Lung (tissue), 12 donors: ENCODE measurements around the gene C6orf62. TPM values are rescaled to one million over a fixed set of nuclear protein-coding genes. Genes with fewer than 3 reads are reported as not detected.

ENCODE experiments used
- ATAC-seq: fragments of 200-7000 bp; cut with Tn5 transposase; one replicate; pipeline ENCODE4 v1.9.1; 2020; ENCODE audit warnings: moderate number of reproducible peaks; ENCODE audit not compliant: insufficient read depth, low FRiP score
- DNase-seq, 3 donors: peaks; one replicate each; pipeline ENCODE4 v3.0.0-alpha.2; 2013 to 2017
- H3K27ac ChIP-seq, 2 donors: one replicate each; pipeline ENCODE4 v1.5.1; 2013; ENCODE audit warnings: mild to moderate bottlenecking in 2 of 2, moderate library complexity in 2 of 2, control low read depth in 1 of 2, inconsistent platforms in 1 of 2, low read depth in 1 of 2, low read length in 1 of 2
- H3K27me3 ChIP-seq, 3 donors: one replicate each; pipeline ENCODE4 v1.5.1; 2013; ENCODE audit warnings: low read length in 2 of 3; ENCODE audit not compliant: control insufficient read depth in 3 of 3, insufficient read depth in 3 of 3
- H3K36me3 ChIP-seq, 4 donors: one replicate each; pipeline ENCODE4 v1.5.1; 2013; ENCODE audit warnings: low read length in 4 of 4, mild to moderate bottlenecking in 1 of 4, moderate library complexity in 1 of 4; ENCODE audit not compliant: control insufficient read depth in 4 of 4, insufficient read depth in 4 of 4
- H3K4me1 ChIP-seq, 5 donors: one replicate each; pipeline ENCODE4 v1.5.1; 2013; ENCODE audit warnings: low read length in 5 of 5, mild to moderate bottlenecking in 2 of 5, moderate library complexity in 1 of 5; ENCODE audit not compliant: control insufficient read depth in 5 of 5, insufficient read depth in 5 of 5
- H3K4me3 ChIP-seq: one replicate; pipeline ENCODE4 v1.5.1; 2013; ENCODE audit warnings: mild to moderate bottlenecking, control low read depth, moderate library complexity
- H3K9ac ChIP-seq, 2 donors: one replicate each; pipeline ENCODE4 v1.5.1; 2013; ENCODE audit warnings: low read length in 2 of 2, control low read depth in 1 of 2; ENCODE audit not compliant: insufficient read depth in 1 of 2
- H3K9me3 ChIP-seq, 4 donors: one replicate each; pipeline ENCODE4 v1.5.1; 2013; ENCODE audit warnings: low read length in 3 of 4, mild to moderate bottlenecking in 1 of 4, moderate library complexity in 1 of 4; ENCODE audit not compliant: control insufficient read depth in 4 of 4, insufficient read depth in 3 of 4
- WGBS, 2 donors: extraction: QIAGEN DNeasy Blood & Tissue Kit; methylation state at CpG; one replicate each; pipeline ENCODE4 v1.1.7; 2013; 5-methylcytosine and 5-hydroxymethylcytosine counted together
- polyA plus RNA-seq, 2 donors: library from polyadenylated mRNA; stranded (reverse); fragments of 200-250 nt; gene quantifications; one replicate each; pipeline ENCODE4 v1.2.1, GENCODE V29; 2013
- total RNA-seq, 2 donors: library from RNA; depleted of rRNA in 1 of 2; stranded (reverse); fragments of >200 nt in 1 of 2; gene quantifications; one replicate each; pipeline ENCODE4 v1.2.1, GENCODE V29; 2014 to 2021
- TF ChIP-seq, protein P1 (sequence below): IDR thresholded peaks from 2 replicates; pipeline ENCODE4 v1.5.1; 2012; ENCODE audit warnings: mild to moderate bottlenecking; ENCODE audit errors: control extremely low read depth, extremely low read depth
- donor health status: control.
- donor health status: control.
- donor health status: Bipolar disorder and iron deficiency.
- donor health status: healthy.
- donor health status: DM: yes; HTN: yes; CAD: no.

Gene C6orf62
- total and polyA plus RNA-seq, 4 donors, result 71.8 to 123 (median 80.1) TPM

DNA sequence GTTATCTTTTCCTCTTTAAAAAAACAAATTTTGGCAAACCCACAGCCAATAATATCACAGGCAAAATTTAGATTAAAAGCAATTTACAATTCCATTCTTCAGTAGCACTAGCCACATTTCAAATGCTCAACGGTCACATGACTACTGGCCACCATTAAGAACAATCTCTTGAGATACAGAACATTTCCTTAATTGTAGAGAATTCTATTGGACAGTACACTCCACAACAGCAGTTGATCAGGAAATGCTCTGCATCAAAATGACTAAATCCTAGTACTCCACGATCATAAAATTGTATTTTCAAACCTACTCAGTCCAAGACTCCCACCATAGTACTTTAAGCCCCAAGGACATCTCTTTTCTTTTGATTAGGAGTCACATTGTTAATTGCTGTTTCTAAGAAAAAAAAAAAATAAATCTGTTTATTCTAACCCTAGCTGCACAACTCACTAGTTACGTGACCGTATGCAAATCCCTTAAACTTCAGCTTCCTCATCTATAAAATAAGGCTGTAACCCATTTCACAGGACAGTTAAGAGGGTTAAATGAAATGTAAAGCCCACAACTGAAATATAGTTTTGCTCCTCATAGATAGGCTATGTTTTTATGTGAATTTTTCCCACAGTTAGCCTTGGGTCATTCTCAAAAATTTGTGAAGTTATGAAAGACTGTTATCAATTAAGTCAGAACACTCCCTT, 9.8 kb downstream of the C6orf62 start:
- no peak for DNase-seq
- Histone ChIP-seq H3K9ac (no peak overlapping the region), H3K4me1 (peaks cover 0 to 4% (median 0%) of the 10 kb centered on the region in 5 donors), H3K4me3 (no peak overlapping the region), H3K9me3 (no peaks in the 10 kb centered on the region), H3K27me3 (no peaks in the 10 kb centered on the region), H3K27ac (no peak overlapping the region), H3K36me3 (peaks cover 28 to 69% (median 45%) of the 10 kb centered on the region in 4 donors)
- 85 to 89% methylated on average over 4 of the region's 4 CpGs for WGBS, 2 donors
- no peak for ATAC-seq
- TF ChIP-seq, protein P1, sequence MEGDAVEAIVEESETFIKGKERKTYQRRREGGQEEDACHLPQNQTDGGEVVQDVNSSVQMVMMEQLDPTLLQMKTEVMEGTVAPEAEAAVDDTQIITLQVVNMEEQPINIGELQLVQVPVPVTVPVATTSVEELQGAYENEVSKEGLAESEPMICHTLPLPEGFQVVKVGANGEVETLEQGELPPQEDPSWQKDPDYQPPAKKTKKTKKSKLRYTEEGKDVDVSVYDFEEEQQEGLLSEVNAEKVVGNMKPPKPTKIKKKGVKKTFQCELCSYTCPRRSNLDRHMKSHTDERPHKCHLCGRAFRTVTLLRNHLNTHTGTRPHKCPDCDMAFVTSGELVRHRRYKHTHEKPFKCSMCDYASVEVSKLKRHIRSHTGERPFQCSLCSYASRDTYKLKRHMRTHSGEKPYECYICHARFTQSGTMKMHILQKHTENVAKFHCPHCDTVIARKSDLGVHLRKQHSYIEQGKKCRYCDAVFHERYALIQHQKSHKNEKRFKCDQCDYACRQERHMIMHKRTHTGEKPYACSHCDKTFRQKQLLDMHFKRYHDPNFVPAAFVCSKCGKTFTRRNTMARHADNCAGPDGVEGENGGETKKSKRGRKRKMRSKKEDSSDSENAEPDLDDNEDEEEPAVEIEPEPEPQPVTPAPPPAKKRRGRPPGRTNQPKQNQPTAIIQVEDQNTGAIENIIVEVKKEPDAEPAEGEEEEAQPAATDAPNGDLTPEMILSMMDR, result no peak

DNA sequence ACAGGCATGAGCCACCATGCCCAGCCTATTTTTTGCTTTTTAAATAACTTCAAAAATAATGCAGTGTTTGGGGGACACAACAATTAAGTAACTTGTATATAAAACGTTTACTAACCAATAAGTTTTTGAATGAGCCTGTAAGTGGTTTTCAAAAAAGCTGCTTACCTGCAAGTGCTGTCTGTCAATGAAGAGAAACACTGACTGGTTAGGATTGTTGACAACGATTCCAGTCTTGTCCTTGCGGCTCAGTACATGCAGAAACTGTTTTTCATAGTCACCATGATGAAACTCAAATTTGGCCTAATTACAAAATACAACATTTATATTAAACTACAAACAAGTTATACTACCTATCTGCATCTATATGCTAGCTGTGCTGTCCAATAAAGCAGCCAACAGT, 10.3 kb downstream of the C6orf62 start:
- no peak overlapping the region for H3K4me3 ChIP-seq
- TF ChIP-seq, protein P1, result no peak
- peaks cover 0 to 3% (median 0%) of the 10 kb centered on the region in 5 donors for H3K4me1 ChIP-seq
- peaks cover 27 to 71% (median 45%) of the 10 kb centered on the region in 4 donors for H3K36me3 ChIP-seq
- H3K27me3 ChIP-seq, result no peaks in the 10 kb centered on the region
- DNase-seq, result no peak
- no peak overlapping the region for H3K9ac ChIP-seq
- ATAC-seq, result no peak
- no peak overlapping the region for H3K27ac ChIP-seq
- 86 to 94% methylated on average over 3 of the region's 3 CpGs for WGBS, 2 donors
- no peaks in the 10 kb centered on the region for H3K9me3 ChIP-seq

DNA sequence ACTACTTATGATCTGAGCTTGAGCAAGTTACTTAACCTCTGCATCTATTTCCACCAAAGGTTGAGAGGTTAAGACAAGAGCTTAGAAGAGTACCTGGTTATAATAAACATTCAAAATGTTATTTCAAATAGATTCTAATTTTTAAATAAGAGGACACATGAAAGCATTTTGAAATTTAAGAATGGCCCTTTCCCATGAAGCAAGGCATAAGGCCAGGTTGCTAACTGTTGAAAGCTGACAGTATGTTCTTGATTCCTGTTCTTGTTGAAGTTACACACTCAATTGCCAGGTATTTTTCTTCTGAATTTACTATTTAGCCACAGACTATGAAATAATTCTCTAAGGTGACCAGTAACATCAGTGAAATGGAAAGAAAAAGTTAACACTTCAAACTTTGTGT, 14.5 kb downstream of the C6orf62 start:
- no peak overlapping the region for H3K4me3 ChIP-seq
- no peaks in the 10 kb centered on the region for H3K27me3 ChIP-seq
- peaks cover 0 to 4% (median 0%) of the 10 kb centered on the region in 5 donors for H3K4me1 ChIP-seq
- DNase-seq (no peak), ATAC-seq (no peak)
- H3K9me3 ChIP-seq, result no peaks in the 10 kb centered on the region
- H3K27ac ChIP-seq, result no peak overlapping the region
- H3K9ac ChIP-seq, result no peak overlapping the region
- H3K36me3 ChIP-seq, result peaks cover 17 to 66% (median 37%) of the 10 kb centered on the region in 4 donors
- TF ChIP-seq, protein P1, result no peak
